NB4 (cell line): Measurements from ENCODE around the gene PDGFD.

Experiments used
- DNase-seq: peaks from one replicate; pipeline ENCODE4 v3.0.0; 2010; ENCODE audit warnings: low read depth
- H3K4me3 ChIP-seq: one replicate; pipeline ENCODE4 v1.5.1; 2011; ENCODE audit warnings: mild to moderate bottlenecking, low read depth, low read length, moderate library complexity
- MYC ChIP-seq: IDR thresholded peaks from 2 replicates; pipeline ENCODE4 v1.6.1; 2011; ENCODE audit warnings: low read depth, low read length
- POLR2A ChIP-seq: IDR thresholded peaks from 2 replicates; pipeline ENCODE4 v1.6.1; 2011; ENCODE audit warnings: mild to moderate bottlenecking; ENCODE audit not compliant: insufficient read length; ENCODE audit errors: extremely low read depth
- TF ChIP-seq, protein P1 (sequence below): IDR thresholded peaks from 2 replicates; pipeline ENCODE4 v1.6.1; 2011; ENCODE audit warnings: low read depth, low read length
- TF ChIP-seq, protein P2 (sequence below): IDR thresholded peaks from one replicate; pipeline ENCODE4 v1.5.1; 2012; ENCODE audit warnings: low read depth, low read length

PDGFD gene

DNA sequence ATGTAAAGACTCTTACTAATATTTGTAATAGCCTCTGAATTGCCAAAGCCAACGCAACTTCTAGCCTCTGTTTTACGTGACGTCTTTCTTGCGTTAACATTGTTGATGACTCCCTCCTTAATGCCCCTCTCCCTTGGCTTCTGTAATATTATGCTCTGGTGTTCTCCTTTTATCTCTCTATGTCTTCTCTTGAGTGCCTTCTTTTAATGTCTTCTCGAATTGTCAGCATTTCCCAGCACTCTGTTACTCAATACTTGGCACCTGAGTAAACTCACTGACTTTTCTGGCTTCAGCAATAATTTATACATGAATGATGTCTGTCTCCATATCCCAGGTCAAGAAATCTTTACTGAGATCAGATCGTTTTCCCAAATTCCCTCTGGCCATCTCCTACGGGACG lies 196.0 kb downstream of the PDGFD start:
- DNase-seq = no peak
- H3K4me3 ChIP-seq = no peak overlapping the region
- no peak for TF ChIP-seq POLR2A
- no peak for TF ChIP-seq MYC
- TF ChIP-seq, protein P1, sequence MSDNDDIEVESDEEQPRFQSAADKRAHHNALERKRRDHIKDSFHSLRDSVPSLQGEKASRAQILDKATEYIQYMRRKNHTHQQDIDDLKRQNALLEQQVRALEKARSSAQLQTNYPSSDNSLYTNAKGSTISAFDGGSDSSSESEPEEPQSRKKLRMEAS = no peak
- TF ChIP-seq, protein P2, sequence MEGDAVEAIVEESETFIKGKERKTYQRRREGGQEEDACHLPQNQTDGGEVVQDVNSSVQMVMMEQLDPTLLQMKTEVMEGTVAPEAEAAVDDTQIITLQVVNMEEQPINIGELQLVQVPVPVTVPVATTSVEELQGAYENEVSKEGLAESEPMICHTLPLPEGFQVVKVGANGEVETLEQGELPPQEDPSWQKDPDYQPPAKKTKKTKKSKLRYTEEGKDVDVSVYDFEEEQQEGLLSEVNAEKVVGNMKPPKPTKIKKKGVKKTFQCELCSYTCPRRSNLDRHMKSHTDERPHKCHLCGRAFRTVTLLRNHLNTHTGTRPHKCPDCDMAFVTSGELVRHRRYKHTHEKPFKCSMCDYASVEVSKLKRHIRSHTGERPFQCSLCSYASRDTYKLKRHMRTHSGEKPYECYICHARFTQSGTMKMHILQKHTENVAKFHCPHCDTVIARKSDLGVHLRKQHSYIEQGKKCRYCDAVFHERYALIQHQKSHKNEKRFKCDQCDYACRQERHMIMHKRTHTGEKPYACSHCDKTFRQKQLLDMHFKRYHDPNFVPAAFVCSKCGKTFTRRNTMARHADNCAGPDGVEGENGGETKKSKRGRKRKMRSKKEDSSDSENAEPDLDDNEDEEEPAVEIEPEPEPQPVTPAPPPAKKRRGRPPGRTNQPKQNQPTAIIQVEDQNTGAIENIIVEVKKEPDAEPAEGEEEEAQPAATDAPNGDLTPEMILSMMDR = no peak

DNA sequence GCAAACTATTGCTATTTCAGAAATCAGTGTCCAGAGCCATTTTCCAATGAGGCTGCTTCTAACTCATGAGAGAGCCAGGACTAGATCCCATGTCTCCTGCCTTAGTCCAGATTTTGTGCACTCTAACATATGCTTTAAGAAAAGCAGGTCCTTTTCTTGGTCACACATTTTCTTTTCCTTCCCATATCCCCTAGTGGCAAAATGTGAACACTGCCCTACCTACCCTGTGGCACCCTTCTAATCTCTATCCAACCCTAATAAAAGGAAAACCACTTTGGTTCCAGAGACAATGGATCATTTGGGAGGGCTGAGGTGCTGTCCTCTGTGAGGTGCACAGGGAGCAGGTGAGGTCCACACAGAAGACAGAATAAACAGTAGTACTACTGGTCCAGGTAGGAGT lies 199.6 kb downstream of the PDGFD start:
- TF ChIP-seq, protein P2 = no peak
- TF ChIP-seq MYC (no peak), POLR2A (no peak)
- H3K4me3 ChIP-seq = no peak overlapping the region
- DNase-seq = no peak

DNA sequence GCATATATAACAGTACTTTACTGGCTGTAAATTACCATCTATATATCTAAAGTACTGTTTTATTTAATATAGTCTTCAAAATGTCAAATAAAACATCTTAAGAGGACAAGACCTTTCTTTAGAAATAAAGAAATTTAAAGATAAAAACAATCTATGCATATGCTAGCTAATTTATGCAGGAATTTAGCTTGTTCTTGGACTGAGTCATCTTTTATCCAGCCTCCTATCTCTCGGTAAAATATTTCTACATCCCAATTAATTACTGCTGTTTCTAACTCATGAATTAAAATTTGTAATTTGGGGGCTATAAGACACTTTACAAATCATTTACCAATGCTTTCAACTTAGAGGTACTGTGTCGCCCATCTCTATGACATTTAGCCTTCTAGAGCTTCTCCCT lies 200.3 kb downstream of the PDGFD start:
- TF ChIP-seq, protein P1 = no peak
- TF ChIP-seq, protein P2 = no peak
- TF ChIP-seq MYC (no peak), POLR2A (no peak)
- H3K4me3 ChIP-seq = no peak overlapping the region
- DNase-seq = no peak

DNA sequence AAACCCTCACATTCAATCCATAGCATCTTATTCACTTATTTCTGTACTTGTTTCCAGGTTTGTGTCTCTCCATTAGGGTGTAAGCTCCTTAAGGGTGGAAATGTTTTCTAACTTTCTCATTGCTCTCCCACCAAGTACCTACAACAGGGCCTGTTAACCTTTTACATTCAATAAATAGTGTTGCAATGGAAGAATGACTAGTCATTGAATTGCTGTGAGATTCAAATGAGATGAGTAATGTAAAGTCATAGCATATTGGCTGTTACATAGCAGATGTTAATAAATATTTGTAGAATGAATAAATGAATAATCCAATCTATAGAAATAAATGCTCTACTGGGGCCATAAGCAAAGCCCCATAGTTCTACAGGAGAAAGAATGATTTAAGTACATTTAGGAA lies 202.9 kb downstream of the PDGFD start:
- TF ChIP-seq MYC = no peak
- TF ChIP-seq, protein P2 = no peak
- no peak for TF ChIP-seq POLR2A
- TF ChIP-seq, protein P1 = no peak
- H3K4me3 ChIP-seq = no peak overlapping the region
- no peak for DNase-seq

DNA sequence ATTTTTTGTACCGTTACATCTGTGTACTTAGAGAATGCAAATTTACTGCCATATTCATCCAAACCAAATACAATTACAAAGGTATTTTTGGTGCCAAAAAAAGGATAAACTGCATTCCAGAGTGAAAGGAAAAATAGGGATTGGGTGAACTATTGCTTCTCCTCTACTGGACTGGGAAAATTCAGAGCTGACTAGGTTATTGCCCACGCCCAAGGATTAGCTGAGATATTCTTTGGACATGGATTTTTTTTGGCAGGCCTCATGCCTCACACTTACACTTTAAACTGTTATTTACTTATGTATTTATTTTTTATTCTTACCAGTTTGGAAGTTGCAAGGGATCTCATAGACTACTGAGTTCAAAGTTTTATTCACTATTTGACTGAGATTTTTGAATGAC lies 203.8 kb downstream of the PDGFD start:
- TF ChIP-seq, protein P1 = no peak
- TF ChIP-seq POLR2A = no peak
- TF ChIP-seq, protein P2 = no peak
- TF ChIP-seq MYC = no peak
- no peak overlapping the region for H3K4me3 ChIP-seq
- no peak for DNase-seq
